Upper lobe of right lung (tissue), 1 donor: ENCODE data around the gene HOXC9. TPM values are rescaled to one million over a fixed set of nuclear protein-coding genes. Genes with fewer than 3 reads are reported as not detected.

Experiments used
- ATAC-seq: fragments of 200-7000 bp; cut with Tn5 transposase; one replicate; pipeline ENCODE4 v1.9.1; 2020; ENCODE audit warnings: mild to moderate bottlenecking, moderate library complexity
- DNase-seq: peaks from one replicate; pipeline ENCODE4 v3.0.0-alpha.2; 2020
- H3K27ac ChIP-seq: fragments of 200-600 bp; one replicate; pipeline ENCODE4 v1.8.0; 2022
- H3K27me3 ChIP-seq: fragments of 200-600 bp; one replicate; pipeline ENCODE4 v1.8.0; 2022; ENCODE audit warnings: mild to moderate bottlenecking
- H3K36me3 ChIP-seq: fragments of 200-600 bp; one replicate; pipeline ENCODE4 v1.8.0; 2022
- H3K4me1 ChIP-seq: fragments of 200-600 bp; one replicate; pipeline ENCODE4 v1.8.0; 2022
- H3K4me3 ChIP-seq: fragments of 200-600 bp; one replicate; pipeline ENCODE4 v1.8.0; 2022; ENCODE audit warnings: mild to moderate bottlenecking
- H3K9me3 ChIP-seq: fragments of 200-600 bp; one replicate; pipeline ENCODE4 v1.8.0; 2022
- intact Hi-C: fragments of 100-400 bp; cut with DNase I; formaldehyde crosslinking; loops from one replicate; pipeline ENCODE4 v1.11.0; 2022
- long read RNA-seq: library from polyadenylated mRNA; unstranded; transcript quantifications from one replicate; pipeline ENCODE4 v2.0.0, GENCODE V29; 2021
- total RNA-seq: library from RNA; stranded (reverse); fragmentation: NEBNext Ultra II Directional; extraction: Animal tissue kit (Norgen Biotek cat#: 25700); gene quantifications from one replicate; pipeline ENCODE4 v1.2.1, GENCODE V29; 2021
- TF ChIP-seq, protein P1 (sequence below): fragments of 200-600 bp; IDR thresholded peaks from one replicate; pipeline ENCODE4 v1.8.0; 2022; ENCODE audit warnings: antibody characterized with exemption
- donor health status: DM: no; HTN: yes; CAD: no; lungs with severe emphysema.

Gene HOXC9
- total RNA-seq = 0.61 TPM
- long read RNA-seq, partial matches to known transcripts = 0 of 1 reads
- long read RNA-seq, other reads (novel, unspliced or antisense) = 0 of 1 reads

DNA sequence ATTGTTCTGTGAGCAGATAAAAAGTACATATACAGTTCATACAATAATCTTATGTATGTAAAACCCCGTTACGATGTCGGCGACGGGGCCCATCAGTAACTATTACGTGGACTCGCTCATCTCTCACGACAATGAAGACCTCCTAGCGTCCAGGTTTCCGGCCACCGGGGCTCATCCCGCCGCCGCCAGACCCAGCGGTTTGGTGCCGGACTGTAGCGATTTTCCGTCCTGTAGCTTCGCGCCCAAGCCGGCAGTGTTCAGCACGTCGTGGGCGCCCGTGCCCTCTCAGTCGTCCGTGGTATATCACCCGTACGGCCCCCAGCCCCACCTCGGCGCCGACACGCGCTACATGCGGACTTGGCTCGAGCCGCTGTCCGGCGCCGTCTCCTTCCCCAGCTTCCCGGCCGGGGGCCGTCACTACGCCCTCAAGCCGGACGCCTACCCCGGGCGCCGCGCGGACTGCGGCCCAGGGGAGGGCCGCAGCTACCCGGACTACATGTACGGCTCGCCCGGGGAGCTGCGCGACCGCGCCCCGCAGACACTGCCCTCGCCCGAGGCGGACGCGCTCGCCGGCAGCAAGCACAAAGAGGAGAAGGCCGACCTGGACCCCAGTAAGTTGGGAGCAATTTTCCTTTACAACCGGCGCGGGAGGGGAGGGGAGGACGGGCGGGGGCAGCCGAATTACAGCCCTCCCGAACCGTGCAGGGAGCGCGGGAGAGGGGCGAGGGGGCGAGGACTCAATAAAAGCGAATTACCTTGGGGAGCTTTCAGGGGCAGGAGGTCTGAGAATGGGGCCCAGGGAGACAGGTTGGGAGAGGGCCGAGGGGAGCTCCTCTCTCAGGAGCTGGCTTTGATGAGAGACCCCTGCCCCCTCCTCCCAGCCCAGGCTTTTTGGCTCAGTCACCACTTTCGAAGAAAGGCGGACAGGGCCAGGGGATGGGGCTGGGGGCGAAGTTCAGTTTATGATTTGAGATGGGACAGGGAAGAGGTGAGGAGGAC lies at the start of gene HOXC9:
Gene HOXC9, plus strand, starts transcription at position 46 of the 999 bp plus-strand sequence. Its CDS starts 28 bp downstream, at position 74.
- no peaks in the 10 kb centered on the region for H3K9me3 ChIP-seq
- peaks cover 12% of the 10 kb centered on the region for H3K4me1 ChIP-seq
- no peak within 1 kb of the TSS for H3K27ac ChIP-seq
- intact Hi-C loops = no loop called here
- H3K4me3 ChIP-seq = peak within 1 kb of the TSS; percentile 42
- H3K27me3 ChIP-seq = peaks cover 97% of the 10 kb centered on the region
- peak; percentile 60 for DNase-seq
- TF ChIP-seq, protein P1, sequence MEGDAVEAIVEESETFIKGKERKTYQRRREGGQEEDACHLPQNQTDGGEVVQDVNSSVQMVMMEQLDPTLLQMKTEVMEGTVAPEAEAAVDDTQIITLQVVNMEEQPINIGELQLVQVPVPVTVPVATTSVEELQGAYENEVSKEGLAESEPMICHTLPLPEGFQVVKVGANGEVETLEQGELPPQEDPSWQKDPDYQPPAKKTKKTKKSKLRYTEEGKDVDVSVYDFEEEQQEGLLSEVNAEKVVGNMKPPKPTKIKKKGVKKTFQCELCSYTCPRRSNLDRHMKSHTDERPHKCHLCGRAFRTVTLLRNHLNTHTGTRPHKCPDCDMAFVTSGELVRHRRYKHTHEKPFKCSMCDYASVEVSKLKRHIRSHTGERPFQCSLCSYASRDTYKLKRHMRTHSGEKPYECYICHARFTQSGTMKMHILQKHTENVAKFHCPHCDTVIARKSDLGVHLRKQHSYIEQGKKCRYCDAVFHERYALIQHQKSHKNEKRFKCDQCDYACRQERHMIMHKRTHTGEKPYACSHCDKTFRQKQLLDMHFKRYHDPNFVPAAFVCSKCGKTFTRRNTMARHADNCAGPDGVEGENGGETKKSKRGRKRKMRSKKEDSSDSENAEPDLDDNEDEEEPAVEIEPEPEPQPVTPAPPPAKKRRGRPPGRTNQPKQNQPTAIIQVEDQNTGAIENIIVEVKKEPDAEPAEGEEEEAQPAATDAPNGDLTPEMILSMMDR = no peak
- H3K36me3 ChIP-seq = no peaks in the 10 kb centered on the region
- ATAC-seq = no peak

DNA sequence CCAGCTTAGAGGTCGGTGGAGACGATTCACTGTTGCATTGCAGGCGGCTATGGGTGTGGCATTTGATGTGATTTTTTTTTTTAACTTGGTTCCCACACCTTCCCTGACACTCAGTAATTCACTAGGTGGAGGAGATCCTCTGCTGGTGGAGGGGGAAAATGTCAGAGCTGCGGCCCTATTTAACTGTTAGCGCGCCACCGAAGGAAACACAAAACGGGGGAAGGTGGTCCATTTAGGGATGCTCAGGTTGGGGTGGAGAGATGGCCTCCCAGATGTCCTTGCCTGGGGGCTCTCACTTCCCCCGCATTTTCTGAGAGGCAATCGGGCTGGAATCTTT lies 49.6 kb upstream of the HOXC9 start:
- Histone ChIP-seq H3K36me3 (no peaks in the 10 kb centered on the region), H3K4me1 (no peaks in the 10 kb centered on the region), H3K27me3 (peaks cover 97% of the 10 kb centered on the region), H3K9me3 (no peaks in the 10 kb centered on the region), H3K4me3 (no peak overlapping the region), H3K27ac (no peak overlapping the region)
- intact Hi-C loops = no loop called here
- DNase-seq = no peak
- TF ChIP-seq, protein P1 = no peak
- no peak for ATAC-seq

DNA sequence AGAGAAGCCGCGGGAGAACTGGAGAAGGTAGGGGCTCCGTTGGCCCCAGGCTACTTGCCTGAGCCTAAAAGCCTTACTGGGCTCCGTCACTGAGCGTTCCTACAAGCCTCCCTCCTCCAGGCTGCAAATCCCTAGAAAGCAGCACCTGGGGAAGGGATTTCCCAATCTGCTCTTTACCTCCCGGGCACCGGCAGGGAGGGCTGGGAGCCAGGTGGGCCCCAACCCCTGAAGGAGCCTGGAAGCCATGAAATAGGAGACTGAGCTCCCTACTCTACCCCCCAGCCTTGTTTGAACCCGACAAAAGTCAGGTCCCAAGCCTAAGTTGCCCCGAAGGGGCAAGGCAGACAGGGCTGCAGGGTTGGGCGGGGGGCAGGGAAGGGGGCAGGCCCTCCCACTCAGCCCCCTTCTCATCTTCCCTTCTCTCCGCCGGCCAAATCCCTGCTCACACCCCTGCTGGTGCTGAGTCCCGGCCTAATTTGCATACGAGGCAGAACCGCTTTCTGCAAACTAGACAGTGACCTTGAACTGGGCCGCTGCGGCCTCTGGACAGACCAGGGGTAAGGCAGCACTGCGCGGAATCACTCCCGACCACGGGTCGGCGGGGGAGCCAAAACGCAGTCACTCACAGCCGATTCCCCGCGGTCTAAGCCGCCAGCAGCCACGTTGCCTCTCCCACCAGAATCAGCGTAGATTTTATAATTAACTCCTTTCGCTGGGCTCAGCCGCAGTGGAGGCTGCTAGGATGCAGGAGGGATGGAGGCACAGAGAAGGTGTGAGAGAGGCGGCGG lies 49.0 kb upstream of the HOXC9 start:
- no peak for ATAC-seq
- Histone ChIP-seq H3K36me3 (no peaks in the 10 kb centered on the region), H3K4me1 (no peaks in the 10 kb centered on the region), H3K9me3 (no peaks in the 10 kb centered on the region), H3K27me3 (peaks cover 97% of the 10 kb centered on the region), H3K27ac (no peak overlapping the region), H3K4me3 (no peak overlapping the region)
- DNase-seq = peak; percentile 61
- intact Hi-C loops = no loop called here
- TF ChIP-seq, protein P1 = no peak

DNA sequence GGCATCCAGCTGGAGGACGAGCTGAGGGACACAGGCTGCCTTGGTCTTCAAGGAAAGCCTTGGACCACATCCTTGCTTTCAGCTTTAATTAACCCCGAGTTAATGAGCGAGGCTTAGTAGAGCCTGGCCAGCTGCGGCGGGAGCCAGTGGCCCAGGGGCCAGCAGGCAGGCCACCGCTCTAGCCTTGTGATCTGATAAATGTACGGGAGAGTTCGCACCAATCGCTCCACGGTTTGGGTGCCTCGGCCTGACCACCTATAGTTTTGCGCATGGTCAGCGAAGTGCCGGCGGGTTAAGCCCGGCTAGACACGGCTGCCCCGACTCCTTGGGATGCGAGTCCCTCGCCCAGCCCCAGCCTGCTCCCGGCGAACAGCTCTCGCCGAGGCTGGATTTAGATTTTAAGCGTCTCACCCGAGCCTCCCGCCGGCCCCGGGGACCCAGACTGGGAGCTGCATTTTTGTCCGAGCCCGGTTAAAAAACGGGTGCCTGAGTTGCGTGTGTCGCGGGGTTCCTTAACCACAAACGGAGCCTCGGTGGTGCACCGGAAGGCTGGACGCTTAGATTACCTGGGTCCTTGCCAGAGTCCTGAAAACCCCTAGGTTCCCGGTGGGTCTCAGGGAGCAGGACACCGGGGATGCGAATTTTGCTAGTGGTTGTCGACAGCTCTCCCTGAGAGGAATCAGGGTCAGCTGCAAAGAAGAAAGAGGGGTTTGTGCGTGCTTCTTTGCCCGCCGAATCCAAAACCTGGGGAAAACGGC lies 48.2 kb upstream of the HOXC9 start:
- intact Hi-C loops = no loop called here
- no peaks in the 10 kb centered on the region for H3K4me1 ChIP-seq
- no peak overlapping the region for H3K27ac ChIP-seq
- TF ChIP-seq, protein P1 = no peak
- H3K9me3 ChIP-seq = no peaks in the 10 kb centered on the region
- no peaks in the 10 kb centered on the region for H3K36me3 ChIP-seq
- DNase-seq (peak; percentile 34), ATAC-seq (no peak)
- no peak overlapping the region for H3K4me3 ChIP-seq
- peaks cover 97% of the 10 kb centered on the region for H3K27me3 ChIP-seq

DNA sequence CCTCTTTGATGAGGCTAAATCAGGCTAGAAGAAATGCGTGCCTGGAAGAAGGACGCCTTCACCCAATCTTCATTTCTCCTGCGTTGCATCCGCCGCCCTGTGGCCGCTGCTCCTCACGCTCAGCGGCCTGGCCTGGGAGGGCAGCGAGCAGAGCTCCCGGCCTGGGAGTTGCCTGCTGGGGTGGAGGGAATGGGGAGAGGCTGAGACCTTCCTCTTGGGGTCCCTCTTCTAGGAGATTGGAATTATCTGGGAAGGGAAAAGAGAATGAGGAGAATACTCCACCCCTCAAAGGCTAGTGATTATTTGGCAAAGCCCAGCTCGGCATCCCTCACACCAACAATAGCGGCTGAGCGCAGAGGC lies 47.6 kb upstream of the HOXC9 start:
- Histone ChIP-seq H3K36me3 (no peaks in the 10 kb centered on the region), H3K4me3 (no peak overlapping the region), H3K9me3 (no peaks in the 10 kb centered on the region), H3K4me1 (no peaks in the 10 kb centered on the region), H3K27ac (no peak overlapping the region), H3K27me3 (peaks cover 98% of the 10 kb centered on the region)
- DNase-seq = no peak
- intact Hi-C loops = no loop called here
- TF ChIP-seq, protein P1 = no peak
- no peak for ATAC-seq
